PC-3 (cell line): ENCODE measurements around the gene SNAPC3.

ENCODE experiments used
- CTCF ChIP-seq: fragments of 300-600 bp; sonication (generic); conservative IDR thresholded peaks from 2 replicates; pipeline ENCODE4 v1.5.1; 2017; ENCODE audit warnings: antibody characterized with exemption, low read depth, mild to moderate bottlenecking, low read length
- EZH2 ChIP-seq: fragments of 300-600 bp; sonication (generic); IDR thresholded peaks from one replicate; pipeline ENCODE4 v1.6.1; 2017; ENCODE audit warnings: antibody characterized with exemption, mild to moderate bottlenecking, low read length; ENCODE audit not compliant: unreplicated experiment
- EZH2phosphoT487 ChIP-seq: fragments of 300-600 bp; sonication (generic); IDR thresholded peaks from 2 replicates; pipeline ENCODE4 v1.6.1; 2018; ENCODE audit warnings: mild to moderate bottlenecking, antibody characterized with exemption, low read length, borderline replicate concordance

DNA sequence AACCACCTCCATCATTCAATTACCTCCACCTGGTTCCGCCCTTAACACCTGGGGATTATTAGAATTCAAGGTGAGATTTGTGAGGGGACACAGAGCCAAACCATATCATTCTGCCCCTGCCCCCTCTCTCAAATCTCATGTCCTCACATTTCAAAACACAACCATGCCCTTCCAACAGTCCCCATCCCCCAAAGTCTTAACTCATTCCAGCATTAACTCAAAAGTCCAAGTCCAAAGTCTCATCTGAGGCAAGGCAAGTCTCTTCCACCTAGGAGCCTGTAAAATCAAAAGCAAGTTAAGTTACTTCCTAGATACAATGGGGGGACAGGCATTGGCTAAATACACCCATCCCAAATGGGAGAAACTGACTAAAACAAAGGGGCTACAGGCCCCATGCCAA, 69.3 kb downstream of the SNAPC3 start:
- TF ChIP-seq CTCF: no peak
- TF ChIP-seq EZH2: no peak
- no peak for TF ChIP-seq EZH2phosphoT487
